Measurements from ENCODE around the gene PARN. TPM values are rescaled to one million over a fixed set of nuclear protein-coding genes. Genes with fewer than 3 reads are reported as not detected.
"Not testable (repeated sequence)": the region's sequence is repeated elsewhere in the genome, so short reads cannot be mapped to it uniquely, and the experiment has no call there.

The PARN gene
- total and polyA plus RNA-seq, 12 donors: 11.7 to 121 (median 35.6) TPM

DNA sequence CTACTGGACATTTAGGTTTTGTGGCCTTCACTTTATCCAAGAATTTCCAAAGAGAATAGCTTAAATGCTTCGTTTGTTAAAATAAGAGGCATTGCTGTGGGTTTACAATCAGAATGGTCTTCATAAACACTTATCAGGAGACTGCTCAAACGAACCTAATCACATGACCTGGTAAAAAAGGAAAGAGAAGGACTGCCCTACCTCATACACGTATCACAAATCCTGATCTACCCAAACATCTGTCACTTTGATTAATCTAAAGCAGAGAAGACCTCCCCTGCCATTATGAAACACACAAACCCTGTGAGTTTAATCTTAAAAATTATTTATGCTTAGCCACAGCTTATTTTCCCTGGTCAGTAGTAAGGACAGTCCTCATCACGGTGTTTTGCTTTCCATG, 76.6 kb downstream of the PARN start:
- H3K4me3 ChIP-seq: no peak overlapping the region
- peaks cover 0 to 30% of the 10 kb centered on the region in 2 donors for H3K36me3 ChIP-seq (replicated peaks in 1 of 2)
- no peak overlapping the region for H3K27ac ChIP-seq
- TF ChIP-seq, protein P1, sequence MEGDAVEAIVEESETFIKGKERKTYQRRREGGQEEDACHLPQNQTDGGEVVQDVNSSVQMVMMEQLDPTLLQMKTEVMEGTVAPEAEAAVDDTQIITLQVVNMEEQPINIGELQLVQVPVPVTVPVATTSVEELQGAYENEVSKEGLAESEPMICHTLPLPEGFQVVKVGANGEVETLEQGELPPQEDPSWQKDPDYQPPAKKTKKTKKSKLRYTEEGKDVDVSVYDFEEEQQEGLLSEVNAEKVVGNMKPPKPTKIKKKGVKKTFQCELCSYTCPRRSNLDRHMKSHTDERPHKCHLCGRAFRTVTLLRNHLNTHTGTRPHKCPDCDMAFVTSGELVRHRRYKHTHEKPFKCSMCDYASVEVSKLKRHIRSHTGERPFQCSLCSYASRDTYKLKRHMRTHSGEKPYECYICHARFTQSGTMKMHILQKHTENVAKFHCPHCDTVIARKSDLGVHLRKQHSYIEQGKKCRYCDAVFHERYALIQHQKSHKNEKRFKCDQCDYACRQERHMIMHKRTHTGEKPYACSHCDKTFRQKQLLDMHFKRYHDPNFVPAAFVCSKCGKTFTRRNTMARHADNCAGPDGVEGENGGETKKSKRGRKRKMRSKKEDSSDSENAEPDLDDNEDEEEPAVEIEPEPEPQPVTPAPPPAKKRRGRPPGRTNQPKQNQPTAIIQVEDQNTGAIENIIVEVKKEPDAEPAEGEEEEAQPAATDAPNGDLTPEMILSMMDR (IDR thresholded peaks at IDR 0.05): no peak
- no peaks in the 10 kb centered on the region for H3K4me1 ChIP-seq (replicated peaks in 1 of 2)
- 63 to 75% (median 72%) methylated on average over 4 of the region's 4 CpGs for WGBS, 4 donors
- H3K9me3 ChIP-seq (replicated peaks in 1 of 3): no peaks in the 10 kb centered on the region
- H3K27me3 ChIP-seq: no peaks in the 10 kb centered on the region
- no peak for DNase-seq
- intact Hi-C loops (cut with DNase I): no loop called here

DNA sequence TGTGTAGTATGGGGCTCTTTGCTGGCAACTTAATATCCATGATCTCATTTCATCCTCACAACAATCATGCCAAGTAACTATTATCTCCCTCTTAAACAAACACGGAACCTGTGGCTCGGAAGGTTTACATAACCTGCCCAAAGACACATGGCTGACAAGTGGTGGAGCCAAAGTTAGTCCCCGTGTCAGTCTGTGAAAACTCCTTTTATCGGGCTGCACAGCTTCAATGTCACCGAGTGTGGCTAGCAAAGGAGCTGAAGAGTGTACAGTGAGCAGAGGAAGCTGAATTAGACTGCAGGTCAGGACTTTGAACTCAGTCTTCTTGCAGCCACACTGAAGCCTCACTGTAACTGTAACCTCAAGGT, 80.3 kb downstream of the PARN start:
- 67 to 78% (median 76%) methylated on average over 5 of the region's 5 CpGs for WGBS, 4 donors
- Histone ChIP-seq H3K27me3 (no peaks in the 10 kb centered on the region), H3K9me3 (replicated peaks in 1 of 3) (no peaks in the 10 kb centered on the region), H3K27ac (no peak overlapping the region), H3K4me1 (replicated peaks in 1 of 2) (no peaks in the 10 kb centered on the region), H3K4me3 (no peak overlapping the region), H3K36me3 (replicated peaks in 1 of 2) (peaks cover 0 to 30% of the 10 kb centered on the region in 2 donors)
- intact Hi-C loops (cut with DNase I): no loop called here
- TF ChIP-seq, protein P1 (IDR thresholded peaks at IDR 0.05): no peak
- TF ChIP-seq POLR2A (IDR thresholded peaks at IDR 0.05): no peak
- DNase-seq: no peak

DNA sequence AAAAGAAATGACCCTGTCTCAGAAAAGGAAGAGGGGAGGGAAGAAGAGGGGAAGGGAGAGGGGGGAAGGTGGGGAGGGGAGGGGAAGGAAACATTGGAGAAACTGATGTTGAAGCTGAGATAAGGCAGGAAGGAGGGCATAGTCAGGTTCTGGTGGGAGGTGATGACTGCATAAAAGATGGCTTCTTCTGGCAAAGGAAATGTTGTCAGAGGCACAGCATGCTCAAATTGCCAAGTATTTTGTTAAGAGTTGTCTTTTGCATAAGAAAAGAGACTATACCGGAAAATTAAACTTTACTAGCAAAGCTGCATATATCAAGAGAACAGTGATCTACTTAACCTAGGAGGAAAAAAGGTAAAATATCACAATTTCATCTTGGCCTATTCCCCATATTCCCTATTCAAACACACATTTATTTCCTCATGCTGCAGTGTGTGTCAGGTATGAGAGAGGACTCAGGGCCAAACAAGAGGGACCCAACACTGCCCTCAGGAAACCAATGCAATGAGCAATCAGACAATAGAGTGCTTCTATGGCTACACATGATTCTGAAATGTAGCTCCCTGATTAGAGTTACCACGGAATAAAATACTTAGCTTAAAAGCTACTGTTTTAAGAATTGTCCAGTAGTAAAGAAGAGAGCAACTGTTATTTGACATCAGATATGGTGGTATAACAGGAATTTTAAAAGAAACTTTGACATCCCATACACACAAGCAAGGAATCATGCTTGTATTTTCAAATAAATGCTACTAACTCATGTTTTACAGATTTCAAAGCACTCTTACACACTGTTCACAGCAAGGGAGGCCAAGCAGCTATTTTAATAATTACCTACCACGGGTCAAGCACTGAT, 80.9 kb downstream of the PARN start:
- intact Hi-C loops (cut with DNase I): no loop called here
- no peak overlapping the region for H3K27ac ChIP-seq
- H3K9me3 ChIP-seq (replicated peaks in 1 of 3): no peaks in the 10 kb centered on the region
- DNase-seq: no peak
- WGBS, 4 donors: 87 to 90% (median 89%) methylated on average over 3 of the region's 3 CpGs
- H3K4me3 ChIP-seq: no peak overlapping the region
- H3K27me3 ChIP-seq: no peaks in the 10 kb centered on the region
- TF ChIP-seq, protein P1 (IDR thresholded peaks at IDR 0.05): no peak
- no peak for TF ChIP-seq POLR2A (IDR thresholded peaks at IDR 0.05)
- H3K36me3 ChIP-seq (replicated peaks in 1 of 2): peaks cover 0 to 26% of the 10 kb centered on the region in 2 donors
- H3K4me1 ChIP-seq (replicated peaks in 1 of 2): no peaks in the 10 kb centered on the region

- TF ChIP-seq, protein P1 (IDR thresholded peaks at IDR 0.05): no peak
- TF ChIP-seq POLR2A (IDR thresholded peaks at IDR 0.05): no peak
- intact Hi-C loops (cut with DNase I): no loop called here
- 89 to 95% (median 94%) methylated on average over 7 of the region's 7 CpGs for WGBS, 4 donors
Measured at GRCh38 chr16:14545346-14545884, 84.6 kb downstream of the PARN start.

GRCh38 chr16:14544846-14545245, 85.2 kb downstream of the PARN start:
- H3K27ac ChIP-seq; H3K27me3 ChIP-seq; H3K9me3 ChIP-seq (replicated peaks in 1 of 3); intact Hi-C loops (cut with DNase I); DNase-seq; H3K4me3 ChIP-seq; H3K36me3 ChIP-seq (replicated peaks in 1 of 2); H3K4me1 ChIP-seq (replicated peaks in 1 of 2): not testable (repeated sequence)
- 78 to 84% (median 80%) methylated on average over 4 of the region's 4 CpGs for WGBS, 4 donors

More at GRCh38 chr16:14545346-14545884, 84.6 kb downstream of the PARN start:
- no peaks in the 10 kb centered on the region for H3K9me3 ChIP-seq (replicated peaks in 1 of 3)
- peaks cover 0 to 1% of the 10 kb centered on the region in 2 donors for H3K36me3 ChIP-seq (replicated peaks in 1 of 2)
- H3K27ac ChIP-seq: no peak overlapping the region
- H3K4me3 ChIP-seq: no peak overlapping the region
- no peaks in the 10 kb centered on the region for H3K4me1 ChIP-seq (replicated peaks in 1 of 2)
- H3K27me3 ChIP-seq: no peaks in the 10 kb centered on the region
- no peak for DNase-seq

Measured in adrenal gland (tissue), 12 donors.